IMR-90 (cell line): ENCODE measurements around the gene NUP93.

Experiments
- BHLHE40 ChIP-seq: fragments of 150-350 bp; IDR thresholded peaks from 2 replicates; pipeline ENCODE4 v1.6.1; 2016; ENCODE audit warnings: mild to moderate bottlenecking, low read depth, low read length
- CTCF ChIP-seq: conservative IDR thresholded peaks from 2 replicates; pipeline ENCODE4 v1.5.1; 2012; ENCODE audit warnings: mild to moderate bottlenecking, low read depth, low read length, improper control_type of control experiment
- POLR2A ChIP-seq: IDR thresholded peaks from 2 replicates; pipeline ENCODE4 v1.6.1; 2012; ENCODE audit warnings: mild to moderate bottlenecking, low read depth, low read length
- RAD21 ChIP-seq: IDR thresholded peaks from 2 replicates; pipeline ENCODE4 v1.6.1; 2012; ENCODE audit warnings: low read length, improper control_type of control experiment
- RCOR1 ChIP-seq: IDR thresholded peaks from 2 replicates; pipeline ENCODE4 v1.6.1; 2012; ENCODE audit warnings: mild to moderate bottlenecking, low read length, improper control_type of control experiment; ENCODE audit not compliant: insufficient replicate concordance
- SMC3 ChIP-seq: fragments of 150-350 bp; IDR thresholded peaks from 2 replicates; pipeline ENCODE4 v1.6.1; 2016; ENCODE audit warnings: low read depth, mild to moderate bottlenecking, antibody characterized with exemption, low read length, moderate library complexity

DNA sequence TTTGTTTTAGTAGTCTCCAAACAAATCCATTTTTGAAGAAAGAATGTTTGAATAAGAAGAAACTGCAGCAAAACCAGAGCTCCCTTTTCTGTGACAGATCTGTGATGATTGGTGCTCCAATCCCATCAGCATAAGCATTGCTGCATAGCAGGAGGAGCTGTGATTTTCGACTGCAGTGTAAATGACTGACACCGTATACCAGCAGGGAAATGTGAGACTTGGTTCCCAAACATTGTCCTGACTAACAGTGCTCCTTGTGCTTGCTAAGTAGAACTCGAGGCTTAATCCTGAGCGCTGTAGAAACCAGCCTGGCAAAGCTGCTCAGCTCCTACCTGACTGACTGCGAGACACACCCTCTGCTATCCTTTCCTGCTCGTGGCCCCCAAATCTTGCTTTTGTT lies 57.2 kb downstream of the NUP93 start:
- TF ChIP-seq CTCF (no peak), POLR2A (no peak), RCOR1 (no peak), BHLHE40 (no peak), SMC3 (no peak), RAD21 (no peak)
